Right lobe of liver (tissue), 6 donors: Measurements from ENCODE around the gene FSTL3. TPM values are rescaled to one million over a fixed set of nuclear protein-coding genes. Genes with fewer than 3 reads are reported as not detected.

Experiments used
- ATAC-seq, 4 donors: fragments of 200-7000 bp; cut with Tn5 transposase; one replicate each; pipeline ENCODE4 v1.9.1; 2020; ENCODE audit warnings: mild to moderate bottlenecking in 4 of 4, moderate library complexity in 4 of 4
- DNase-seq, 3 donors: peaks; one replicate each; pipeline ENCODE4 v3.0.0-alpha.2; 2020
- H3K27ac ChIP-seq, 3 donors: fragments of 200-600 bp; one replicate each; pipeline ENCODE4 v1.8.0; 2022
- H3K27me3 ChIP-seq, 2 donors: fragments of 200-600 bp; one replicate each; pipeline ENCODE4 v1.8.0; 2022
- H3K36me3 ChIP-seq, 4 donors: fragments of 200-600 bp; sonication (generic) in 1 of 4; one replicate each; pipeline versions ENCODE4 v1.5.1 to v1.8.0; 2017 to 2022; ENCODE audit warnings: control low read depth in 1 of 4
- H3K4me1 ChIP-seq, 4 donors: fragments of 200-600 bp; sonication (generic) in 1 of 4; one replicate each; pipeline versions ENCODE4 v1.5.1 to v1.8.0; 2017 to 2022; ENCODE audit warnings: control low read depth in 1 of 4
- H3K4me3 ChIP-seq, 3 donors: fragments of 200-600 bp; one replicate each; pipeline ENCODE4 v1.8.0; 2022
- H3K9me3 ChIP-seq, 4 donors: fragments of 200-600 bp; sonication (generic) in 1 of 4; one replicate each; pipeline versions ENCODE4 v1.5.1 to v1.8.0; 2017 to 2022; ENCODE audit warnings: control low read depth in 1 of 4
- CTCF ChIP-seq, 4 donors: fragments of 200-600 bp in 3 of 4; fragments of 450-650 bp in 1 of 4; IDR thresholded peaks; one replicate each; pipeline versions ENCODE4 v1.5.1 to v1.8.0; 2016 to 2022; ENCODE audit warnings: antibody characterized with exemption in 4 of 4, mild to moderate bottlenecking in 2 of 4
- POLR2A ChIP-seq: fragments of 450-650 bp; IDR thresholded peaks from one replicate; pipeline ENCODE4 v1.6.1; 2017; ENCODE audit warnings: antibody characterized with exemption, mild to moderate bottlenecking
- WGBS: methylation state at CpG from one replicate; pipeline ENCODE4 v1.1.6; 2018; ENCODE audit warnings: low coverage, low lambda C conversion rate; ENCODE audit not compliant: insufficient coverage; ENCODE audit errors: missing lambda C conversion rate; 5-methylcytosine and 5-hydroxymethylcytosine counted together
- intact Hi-C, 2 donors: fragments of 100-400 bp; cut with DNase I; formaldehyde crosslinking; loops; one replicate each; pipeline versions ENCODE4 v1.11.2 to v1.14.1; 2022
- total RNA-seq, 6 experiments: library from RNA; depleted of rRNA in 2 of 6; stranded (reverse); fragments of >200 nt in 2 of 6; fragmentation: NEBNext Ultra II Directional in 3 of 6; extraction: Animal tissue kit (Norgen Biotek cat#: 25700) in 3 of 6; gene quantifications; one replicate each; pipeline versions ENCODE4 v1.1.0 to v1.2.4, GENCODE V29; 2016 to 2023
- donor health status: DM: no; HTN: yes; CAD: no.
- donor health status: DM: no; HTN: no; CAD: no.
- donor health status: DM: no; HTN: no; CAD: no.
- donor health status: DM: no; HTN: yes; CAD: no.
- donor health status: DM: no; HTN: yes; CAD: no.

Gene FSTL3
- total RNA-seq, 6 experiments from 2014 or later: 4.2 to 18.7 (median 10.4) TPM

GRCh38 chr19:674282-675151, 1.7 kb upstream of the FSTL3 start:
- DNase-seq (no peak), ATAC-seq (peak in 3 of 4 donors; percentile 4 to 23 (median 19))
- 35% methylated on average over 5 of the region's 38 CpGs for WGBS
- Histone ChIP-seq H3K36me3 (no peaks in the 10 kb centered on the region), H3K4me3 (no peak overlapping the region), H3K27ac (no peak overlapping the region), H3K27me3 (no peaks in the 10 kb centered on the region), H3K4me1 (peaks cover 0 to 13% (median 0%) of the 10 kb centered on the region in 4 donors), H3K9me3 (no peaks in the 10 kb centered on the region)
- intact Hi-C loops: no loop called here
- TF ChIP-seq CTCF (IDR thresholded peaks at IDR 0.05) (no peak), POLR2A (no peak)

- Histone ChIP-seq H3K27me3 (no peaks in the 10 kb centered on the region), H3K9me3 (no peaks in the 10 kb centered on the region), H3K4me1 (peaks cover 0 to 15% (median 0%) of the 10 kb centered on the region in 4 donors), H3K36me3 (no peaks in the 10 kb centered on the region), H3K4me3 (no peak overlapping the region), H3K27ac (no peak overlapping the region)
- intact Hi-C loops: no loop called here
- no peak for ATAC-seq
- WGBS: 20% methylated on average over 1 of the region's 31 CpGs
- DNase-seq: no peak
- TF ChIP-seq CTCF (IDR thresholded peaks at IDR 0.05): no peak
- TF ChIP-seq POLR2A: no peak
These were observed 219 bp upstream of the FSTL3 start for GRCh38 chr19:676007-676338.

GRCh38 chr19:677201-677600, 1.0 kb downstream of the FSTL3 start:
- TF ChIP-seq POLR2A (no peak), CTCF (IDR thresholded peaks at IDR 0.05) (no peak)
- Histone ChIP-seq H3K4me3 (peak overlapping the region; percentile 23 to 32 (median 27)), H3K9me3 (no peaks in the 10 kb centered on the region), H3K4me1 (peaks cover 0 to 15% (median 0%) of the 10 kb centered on the region in 4 donors), H3K27ac (peak overlapping the region; percentile 31 to 75 (median 53)), H3K27me3 (no peaks in the 10 kb centered on the region), H3K36me3 (no peaks in the 10 kb centered on the region)
- no CpG with 5 or more reads among the region's 15 CpGs for WGBS
- intact Hi-C loops: no loop called here
- ATAC-seq (no peak), DNase-seq (peak in 1 of 3 donors; percentile 42)

- no peak for TF ChIP-seq CTCF (IDR thresholded peaks at IDR 0.05)
- no peak for TF ChIP-seq POLR2A
- peak in 1 of 3 donors; percentile 26 for DNase-seq
- no peak for ATAC-seq
- Histone ChIP-seq H3K36me3 (no peaks in the 10 kb centered on the region), H3K4me3 (no peak overlapping the region), H3K27ac (peak overlapping the region in 2 of 3 donors; percentile 53 to 75), H3K27me3 (no peaks in the 10 kb centered on the region), H3K4me1 (peaks cover 0 to 15% (median 0%) of the 10 kb centered on the region in 4 donors), H3K9me3 (no peaks in the 10 kb centered on the region)
- 42% methylated on average over 13 of the region's 22 CpGs for WGBS
- intact Hi-C loops: no loop called here
These were observed 1.6 kb downstream of the FSTL3 start for GRCh38 chr19:677601-678436.
